DND-41 (cell line): ENCODE data around the gene UPK1A.

Experiments
- ATAC-seq: fragments of 200-7000 bp; cut with Tn5 transposase; 3 replicates; pipeline ENCODE4 v1.9.1; 2021; ENCODE audit warnings: low read depth; ENCODE audit not compliant: insufficient read depth
- DNase-seq: peaks from one replicate; pipeline ENCODE4 v3.0.0-alpha.2; 2020
- H2AFZ ChIP-seq: 2 replicates; pipeline ENCODE4 v1.6.0; 2012; ENCODE audit warnings: low read depth, low read length
- H3K27ac ChIP-seq: 2 replicates; pipeline ENCODE4 v1.5.1; 2012; ENCODE audit warnings: low read length, inconsistent platforms
- H3K27me3 ChIP-seq: fragments of 200-600 bp; sonication (generic); 2 replicates; pipeline ENCODE4 v1.6.0; 2012; ENCODE audit warnings: low read length, mild to moderate bottlenecking, inconsistent platforms; ENCODE audit not compliant: insufficient read depth, poor library complexity
- H3K36me3 ChIP-seq: 2 replicates; pipeline ENCODE4 v1.5.1; 2012; ENCODE audit warnings: low read length, inconsistent platforms; ENCODE audit not compliant: insufficient read depth
- H3K4me1 ChIP-seq: 2 replicates; pipeline ENCODE4 v1.5.1; 2012; ENCODE audit warnings: mild to moderate bottlenecking, low read length; ENCODE audit not compliant: insufficient read depth
- H3K4me2 ChIP-seq: 2 replicates; pipeline ENCODE4 v1.6.0; 2012; ENCODE audit warnings: mild to moderate bottlenecking, moderate library complexity, low read length, inconsistent platforms; ENCODE audit not compliant: insufficient read depth
- H3K4me3 ChIP-seq, 2 experiments: fragments of 200-600 bp in 1 of 2; shearing (Covaris generic) in 1 of 2; 2 replicates each; pipeline ENCODE4 v1.5.1; 2012 to 2016; ENCODE audit warnings: inconsistent platforms in 2 of 2, low read length in 2 of 2, mild to moderate bottlenecking in 2 of 2, low read depth in 1 of 2, moderate library complexity in 1 of 2
- H3K79me2 ChIP-seq: 2 replicates; pipeline ENCODE4 v1.6.0; 2012; ENCODE audit warnings: low read length, inconsistent platforms; ENCODE audit not compliant: insufficient read depth
- H3K9ac ChIP-seq: 2 replicates; pipeline ENCODE4 v1.6.0; 2012; ENCODE audit warnings: low read depth, mild to moderate bottlenecking, inconsistent platforms, low read length, moderate library complexity
- H3K9me3 ChIP-seq: 2 replicates; pipeline ENCODE4 v1.5.1; 2012; ENCODE audit warnings: low read length, moderate library complexity, mild to moderate bottlenecking, inconsistent platforms; ENCODE audit not compliant: insufficient read depth, severe bottlenecking
- H4K20me1 ChIP-seq: 2 replicates; pipeline ENCODE4 v1.6.0; 2012; ENCODE audit warnings: low read length; ENCODE audit not compliant: insufficient read depth
- EZH2 ChIP-seq: IDR thresholded peaks from 3 replicates; pipeline ENCODE4 v1.6.1; 2012; ENCODE audit warnings: borderline replicate concordance, low read depth, mild to moderate bottlenecking, moderate library complexity, low read length, inconsistent platforms; ENCODE audit not compliant: severe bottlenecking
- TF ChIP-seq, protein P1 (sequence below): IDR thresholded peaks from 2 replicates; pipeline ENCODE4 v1.5.1; 2012; ENCODE audit warnings: borderline replicate concordance, low read length, moderate library complexity, mild to moderate bottlenecking; ENCODE audit not compliant: poor library complexity, severe bottlenecking; ENCODE audit errors: extremely low read depth

UPK1A gene

DNA sequence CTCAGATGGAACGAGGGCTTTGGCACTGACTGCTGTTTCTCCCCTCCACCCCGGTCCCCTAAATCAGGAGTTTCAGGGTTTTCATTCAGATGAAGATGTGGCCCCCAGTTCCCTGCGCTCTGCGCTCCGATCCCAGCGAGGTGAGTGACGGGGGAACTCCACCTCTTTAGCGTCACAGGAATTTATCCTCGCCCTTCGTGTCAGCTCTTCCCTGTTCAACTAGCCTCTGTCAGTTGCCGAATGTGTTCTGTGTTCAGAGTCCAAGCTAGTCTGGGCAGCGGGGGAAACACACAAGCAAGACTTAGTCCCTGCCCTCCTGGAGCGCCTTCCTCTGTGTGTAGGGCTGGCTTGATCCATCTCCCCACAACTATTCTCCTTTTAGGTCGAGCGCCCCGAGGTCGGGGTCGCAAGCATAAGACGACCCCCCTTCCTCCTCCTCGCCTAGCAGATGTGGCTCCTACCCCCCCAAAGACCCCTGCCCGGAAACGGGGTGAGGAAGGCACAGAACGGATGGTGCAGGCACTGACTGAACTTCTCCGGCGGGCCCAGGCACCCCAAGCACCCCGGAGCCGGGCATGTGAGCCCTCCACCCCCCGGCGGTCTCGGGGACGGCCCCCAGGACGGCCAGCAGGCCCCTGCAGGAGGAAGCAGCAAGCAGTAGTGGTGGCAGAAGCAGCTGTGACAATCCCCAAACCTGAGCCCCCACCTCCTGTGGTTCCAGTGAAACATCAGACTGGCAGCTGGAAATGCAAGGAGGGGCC lies 53.3 kb downstream of the UPK1A start:
- DNase-seq (no peak), ATAC-seq (no peak)
- Histone ChIP-seq H2AFZ (no peak overlapping the region), H3K36me3 (peaks cover 56% of the 10 kb centered on the region), H3K9me3 (no peaks in the 10 kb centered on the region), H3K9ac (peak overlapping the region; percentile 84), H3K4me3 (peak overlapping the region; percentile 56 to 94; a peak in 3 of 4 replicates), H3K4me1 (peaks cover 42% of the 10 kb centered on the region), H4K20me1 (peaks cover 49% of the 10 kb centered on the region), H3K27me3 (no peaks in the 10 kb centered on the region), H3K27ac (peak overlapping the region; percentile 48; the same call in 1 of the 2 replicates), H3K4me2 (peak overlapping the region; percentile 82), H3K79me2 (peaks cover 54% of the 10 kb centered on the region)
- TF ChIP-seq, protein P1, sequence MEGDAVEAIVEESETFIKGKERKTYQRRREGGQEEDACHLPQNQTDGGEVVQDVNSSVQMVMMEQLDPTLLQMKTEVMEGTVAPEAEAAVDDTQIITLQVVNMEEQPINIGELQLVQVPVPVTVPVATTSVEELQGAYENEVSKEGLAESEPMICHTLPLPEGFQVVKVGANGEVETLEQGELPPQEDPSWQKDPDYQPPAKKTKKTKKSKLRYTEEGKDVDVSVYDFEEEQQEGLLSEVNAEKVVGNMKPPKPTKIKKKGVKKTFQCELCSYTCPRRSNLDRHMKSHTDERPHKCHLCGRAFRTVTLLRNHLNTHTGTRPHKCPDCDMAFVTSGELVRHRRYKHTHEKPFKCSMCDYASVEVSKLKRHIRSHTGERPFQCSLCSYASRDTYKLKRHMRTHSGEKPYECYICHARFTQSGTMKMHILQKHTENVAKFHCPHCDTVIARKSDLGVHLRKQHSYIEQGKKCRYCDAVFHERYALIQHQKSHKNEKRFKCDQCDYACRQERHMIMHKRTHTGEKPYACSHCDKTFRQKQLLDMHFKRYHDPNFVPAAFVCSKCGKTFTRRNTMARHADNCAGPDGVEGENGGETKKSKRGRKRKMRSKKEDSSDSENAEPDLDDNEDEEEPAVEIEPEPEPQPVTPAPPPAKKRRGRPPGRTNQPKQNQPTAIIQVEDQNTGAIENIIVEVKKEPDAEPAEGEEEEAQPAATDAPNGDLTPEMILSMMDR, result no peak
- no peak for TF ChIP-seq EZH2

DNA sequence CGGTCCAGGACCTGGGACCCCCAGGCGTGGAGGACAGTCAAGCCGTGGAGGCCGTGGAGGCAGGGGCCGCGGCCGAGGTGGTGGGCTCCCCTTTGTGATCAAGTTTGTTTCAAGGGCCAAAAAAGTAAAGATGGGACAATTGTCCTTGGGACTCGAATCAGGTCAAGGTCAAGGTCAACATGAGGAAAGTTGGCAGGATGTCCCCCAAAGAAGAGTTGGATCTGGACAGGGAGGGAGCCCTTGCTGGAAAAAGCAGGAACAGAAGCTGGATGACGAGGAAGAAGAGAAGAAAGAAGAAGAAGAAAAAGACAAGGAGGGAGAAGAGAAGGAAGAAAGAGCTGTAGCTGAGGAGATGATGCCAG lies 53.8 kb downstream of the UPK1A start:
- no peaks in the 10 kb centered on the region for H3K9me3 ChIP-seq
- no peak overlapping the region for H3K27ac ChIP-seq
- DNase-seq (no peak), ATAC-seq (no peak)
- no peak for TF ChIP-seq EZH2
- TF ChIP-seq, protein P1, result no peak
- H2AFZ ChIP-seq, result no peak overlapping the region
- H4K20me1 ChIP-seq, result peaks cover 54% of the 10 kb centered on the region
- H3K4me2 ChIP-seq, result peak overlapping the region; percentile 82; the same call in 1 of the 2 replicates
- H3K4me3 ChIP-seq, result no peak overlapping the region
- H3K36me3 ChIP-seq, result peaks cover 61% of the 10 kb centered on the region
- H3K4me1 ChIP-seq, result peaks cover 42% of the 10 kb centered on the region
- H3K79me2 ChIP-seq, result peaks cover 54% of the 10 kb centered on the region
- no peaks in the 10 kb centered on the region for H3K27me3 ChIP-seq
- no peak overlapping the region for H3K9ac ChIP-seq

DNA sequence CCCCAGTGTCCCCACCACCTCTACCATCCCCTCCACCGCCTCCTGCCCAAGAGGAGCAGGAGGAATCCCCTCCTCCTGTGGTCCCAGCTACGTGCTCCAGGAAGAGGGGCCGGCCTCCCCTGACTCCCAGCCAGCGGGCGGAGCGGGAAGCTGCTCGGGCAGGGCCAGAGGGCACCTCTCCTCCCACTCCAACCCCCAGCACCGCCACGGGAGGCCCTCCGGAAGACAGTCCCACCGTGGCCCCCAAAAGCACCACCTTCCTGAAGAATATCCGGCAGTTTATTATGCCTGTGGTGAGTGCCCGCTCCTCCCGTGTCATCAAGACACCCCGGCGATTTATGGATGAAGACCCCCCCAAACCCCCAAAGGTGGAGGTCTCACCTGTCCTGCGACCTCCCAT lies 54.3 kb downstream of the UPK1A start:
- Histone ChIP-seq H3K4me3 (no peak overlapping the region), H2AFZ (no peak overlapping the region), H3K36me3 (peaks cover 66% of the 10 kb centered on the region)

More for the DNA sequence above, 54.3 kb downstream of the UPK1A start:
- DNase-seq (no peak), ATAC-seq (no peak)
- H3K27ac ChIP-seq, result no peak overlapping the region
- H3K4me1 ChIP-seq, result peaks cover 41% of the 10 kb centered on the region
- H3K9me3 ChIP-seq, result no peaks in the 10 kb centered on the region
- no peak for TF ChIP-seq EZH2
- TF ChIP-seq, protein P1, result no peak
- no peak overlapping the region for H3K4me2 ChIP-seq
- H3K27me3 ChIP-seq, result no peaks in the 10 kb centered on the region
- peaks cover 54% of the 10 kb centered on the region for H3K79me2 ChIP-seq
- no peak overlapping the region for H3K9ac ChIP-seq
- H4K20me1 ChIP-seq, result peaks cover 59% of the 10 kb centered on the region
